ENCODE results near the gene C20orf202.
"Not testable (repeated sequence)": the region's sequence is repeated elsewhere in the genome, so short reads cannot be mapped to it uniquely, and the experiment has no call there.

Gene C20orf202

DNA sequence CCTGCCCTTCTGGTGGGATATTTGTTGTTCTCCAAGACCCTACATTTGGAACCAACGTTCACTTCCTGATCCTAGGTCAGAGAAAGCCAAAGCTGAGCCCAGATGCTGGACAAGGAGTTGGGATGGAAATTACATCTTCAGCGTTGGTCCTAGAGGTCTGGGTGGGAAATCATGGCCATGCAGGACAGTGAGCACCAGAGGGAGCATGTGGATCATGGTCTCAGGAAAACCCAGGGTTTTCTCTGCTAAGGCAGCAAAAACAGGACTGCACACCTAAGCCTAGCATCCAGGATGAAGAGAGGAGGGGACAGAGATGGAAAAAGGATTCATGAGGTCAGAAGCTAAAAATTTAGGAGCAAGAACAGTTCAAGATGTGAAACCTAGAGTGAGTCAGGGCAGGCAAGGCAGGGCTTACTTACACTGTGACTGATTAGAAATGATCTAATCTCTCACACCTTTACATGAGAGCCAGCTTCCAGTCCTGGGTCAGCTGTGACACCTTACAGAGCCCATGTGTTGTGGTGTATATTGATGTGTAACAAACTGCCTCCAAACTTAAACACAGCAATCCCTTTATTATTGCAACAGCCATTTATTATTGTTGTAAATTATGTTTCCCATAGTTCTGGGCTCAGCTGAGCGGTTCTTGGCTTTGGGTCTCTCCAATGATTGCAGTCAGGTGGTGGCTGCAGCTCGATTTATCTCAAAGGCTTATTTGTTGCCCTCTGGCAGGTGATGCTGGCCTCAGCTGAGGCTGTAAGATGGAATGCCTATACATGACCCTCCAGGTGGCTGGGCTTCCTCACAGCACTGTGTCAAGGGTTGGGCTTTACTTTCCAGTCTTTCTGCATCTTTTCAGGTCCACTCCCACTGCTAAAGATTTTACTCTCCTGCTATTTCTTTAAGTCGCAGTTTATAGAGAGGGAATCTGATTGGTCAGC is 6.5 kb downstream of the C20orf202 start:
- no peak for DNase-seq (ENCODE audit: low read depth in 2 of 2)

DNA sequence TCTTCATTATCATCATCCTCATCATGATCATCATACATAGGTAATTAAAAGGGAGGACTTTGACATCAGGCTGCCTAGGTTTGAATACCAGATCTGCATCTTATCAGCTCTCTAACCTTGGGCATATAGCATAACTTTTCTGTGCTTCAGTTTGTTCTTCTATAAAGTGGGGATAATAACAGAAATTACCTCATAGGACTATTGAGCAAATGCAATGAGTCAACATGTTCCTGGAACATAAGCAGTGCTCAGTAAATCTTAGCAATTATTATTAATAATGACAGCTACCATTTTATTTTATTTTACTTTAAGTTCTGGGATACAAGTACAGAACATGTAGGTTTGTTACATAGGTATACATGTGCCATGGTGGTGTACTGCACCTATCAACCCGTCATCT is 7.2 kb downstream of the C20orf202 start:
- DNase-seq (ENCODE audit: low read depth in 2 of 2): no peak

DNA sequence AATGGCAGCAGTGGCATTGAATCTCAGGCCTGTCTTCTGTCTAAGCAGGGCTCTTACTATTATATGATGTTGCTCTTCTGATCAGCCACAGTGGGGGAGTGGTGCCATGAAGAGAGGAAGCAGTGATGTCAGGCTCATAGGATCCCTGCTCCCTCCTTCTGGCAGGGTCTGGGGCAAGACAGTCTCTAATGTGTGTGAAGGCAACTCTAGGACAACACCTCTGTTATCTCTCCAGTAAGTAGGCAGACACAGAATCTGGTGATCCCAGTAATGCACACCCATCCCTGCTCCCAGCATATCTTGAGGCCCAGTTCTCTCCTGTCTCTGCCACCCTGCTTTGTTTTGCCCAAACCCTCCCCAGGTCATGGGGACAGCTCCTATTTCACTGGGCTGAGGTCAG is 8.8 kb downstream of the C20orf202 start:
- no peak for DNase-seq (ENCODE audit: low read depth in 2 of 2)

DNA sequence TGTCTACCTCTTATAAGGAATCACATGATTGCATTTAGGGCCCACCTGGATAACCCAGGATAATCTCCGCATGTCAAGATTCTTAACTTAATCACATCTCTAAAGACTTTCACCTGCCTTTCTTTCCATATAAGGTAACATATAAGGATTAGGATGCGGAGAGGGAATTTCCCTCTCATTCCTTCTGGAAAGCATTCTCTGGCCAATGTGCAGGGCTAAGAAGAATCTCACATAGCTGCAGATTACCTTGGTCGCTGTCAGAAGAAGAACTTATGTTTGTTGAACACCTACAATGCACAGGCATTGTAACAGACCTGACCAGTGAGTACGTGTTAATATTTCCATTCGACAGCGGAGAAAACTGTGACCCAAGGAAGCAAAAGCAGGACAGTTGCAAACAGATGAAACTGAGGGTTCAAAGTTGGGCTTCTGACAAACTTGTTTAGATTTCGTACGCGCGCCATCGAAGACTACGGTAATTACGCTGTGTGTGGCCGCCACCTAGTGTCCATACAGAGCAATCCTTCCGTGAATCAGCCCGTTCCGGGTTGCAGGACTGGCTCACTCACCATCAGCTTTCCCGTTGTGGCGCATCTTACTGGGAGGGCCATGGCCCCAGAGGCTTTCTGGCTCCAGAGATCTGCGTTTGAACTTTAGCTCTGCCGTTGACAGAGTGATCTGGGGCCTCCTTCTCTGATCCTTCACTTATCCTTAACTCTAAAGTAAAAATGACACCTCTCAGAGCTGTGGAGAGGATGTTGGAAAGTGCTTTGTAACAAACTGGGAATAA is 9.5 kb downstream of the C20orf202 start:
- peak; percentile 58 to 64 for DNase-seq (ENCODE audit: low read depth in 2 of 2)

DNA sequence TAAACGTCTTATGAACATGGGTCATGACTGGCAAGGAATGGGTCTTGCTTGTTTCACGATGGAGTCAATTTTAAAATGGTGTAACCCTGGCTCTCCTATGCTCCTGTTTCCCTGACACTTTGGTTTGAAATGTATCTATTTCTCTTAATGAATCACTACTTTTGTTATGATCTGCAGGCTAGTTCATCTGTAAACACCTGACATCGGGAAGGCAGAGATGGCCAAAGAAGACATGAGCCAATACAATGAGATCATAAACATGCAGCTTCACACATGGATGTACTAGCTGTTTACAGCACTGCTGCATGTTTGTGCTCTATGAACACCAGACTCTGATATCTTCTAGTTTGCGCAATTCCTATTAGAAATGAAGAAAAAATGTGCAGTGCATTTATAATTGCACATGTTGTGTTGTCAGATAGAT is 11.6 kb downstream of the C20orf202 start:
- DNase-seq (ENCODE audit: low read depth in 2 of 2): no peak

DNA sequence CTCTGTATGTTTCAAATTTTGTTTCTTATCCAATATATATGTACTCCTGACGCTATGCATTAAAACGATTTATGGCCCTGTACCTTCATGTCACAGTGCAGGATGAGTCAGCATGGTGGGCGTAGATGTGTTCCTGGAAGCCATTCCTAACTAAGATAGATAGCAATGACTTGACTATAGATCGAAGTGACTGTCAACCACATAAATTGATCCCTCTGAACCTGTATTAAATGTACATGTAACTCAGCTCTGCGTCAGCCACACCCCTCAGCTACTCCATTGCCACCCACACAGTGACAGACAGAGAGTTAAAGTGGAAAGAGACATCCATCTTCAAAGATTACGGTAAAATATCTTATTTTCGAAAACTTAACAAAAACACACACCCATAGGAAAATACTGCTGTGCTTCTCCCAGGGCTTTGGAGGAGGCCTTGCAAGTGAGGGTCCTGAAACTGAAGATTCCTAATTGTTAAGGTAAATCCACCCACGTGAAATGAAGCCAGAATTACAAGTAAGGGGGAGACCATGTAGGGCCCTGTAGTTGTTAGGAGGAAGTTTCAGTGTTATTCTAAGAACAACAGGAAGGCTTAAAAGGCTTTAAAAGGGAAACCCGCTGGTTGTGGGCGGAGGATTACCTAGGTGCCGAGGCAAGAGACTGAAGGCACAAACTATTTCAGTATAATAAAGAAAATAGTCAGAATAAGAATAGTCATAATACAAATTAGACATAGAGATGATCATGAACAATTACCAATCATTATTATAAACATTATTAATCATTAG is 12.3 kb downstream of the C20orf202 start:
- peak; percentile 70 to 79 for DNase-seq (ENCODE audit: low read depth in 2 of 2)

DNA sequence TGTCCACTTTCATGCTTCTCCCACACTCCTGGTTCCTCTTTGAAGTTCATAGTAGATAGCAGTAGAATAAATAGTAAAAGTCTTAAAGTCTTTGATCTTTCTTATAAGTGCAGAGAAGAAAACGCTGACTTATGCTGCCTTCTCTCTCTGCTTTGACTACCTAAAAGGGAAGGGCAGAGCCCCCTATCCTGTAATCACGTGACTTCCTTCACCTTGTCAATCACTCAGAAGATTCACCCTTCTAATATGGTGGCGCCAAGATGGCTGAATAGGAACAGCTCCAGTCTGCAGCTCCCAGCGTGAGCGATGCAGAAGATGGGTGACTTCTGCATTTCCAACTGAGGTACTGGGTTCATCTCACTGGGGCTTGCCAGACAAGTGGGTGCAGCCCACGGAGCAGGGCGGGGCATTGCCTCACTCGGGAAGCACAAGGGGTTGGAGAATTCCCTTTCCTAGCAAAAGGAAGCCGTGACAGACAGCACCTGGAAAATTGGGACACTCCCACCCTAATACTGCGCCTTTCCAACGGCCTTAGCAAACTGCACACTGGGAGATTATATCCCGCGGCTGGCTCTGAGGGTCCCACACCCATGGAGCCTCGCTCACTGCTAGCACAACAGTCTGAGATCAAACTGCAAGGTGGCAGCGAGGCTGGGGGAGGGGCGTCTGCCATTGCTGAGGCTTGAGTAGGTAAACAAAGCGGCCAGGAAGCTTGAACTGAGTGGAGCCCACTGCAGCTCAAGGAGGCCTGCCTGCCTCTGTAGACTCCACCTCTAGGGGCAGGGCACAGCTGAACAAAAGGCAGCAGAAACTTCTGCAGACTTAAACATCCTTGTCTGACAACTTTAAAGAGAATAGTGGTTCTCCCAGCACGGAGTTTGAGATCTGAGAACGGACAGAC is 13.5 kb downstream of the C20orf202 start:
- DNase-seq (ENCODE audit: low read depth in 2 of 2): not testable (repeated sequence)

DNA sequence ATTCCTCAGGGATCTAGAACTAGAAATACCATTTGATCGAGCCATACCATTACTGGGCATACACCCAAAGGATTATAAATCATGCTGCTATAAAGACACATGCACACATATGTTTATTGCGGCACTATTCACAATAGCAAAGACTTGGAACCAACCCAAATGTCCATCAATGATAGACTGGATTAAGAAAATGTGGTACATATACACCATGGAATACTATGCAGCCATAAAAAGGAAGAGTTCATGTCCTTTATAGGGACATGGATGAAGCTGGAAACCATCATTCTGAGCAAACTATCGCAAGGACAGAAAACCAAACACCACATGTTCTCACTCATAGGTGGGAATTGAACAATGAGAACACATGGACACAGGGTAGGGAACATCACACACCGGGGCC is 19.5 kb downstream of the C20orf202 start:
- not testable (repeated sequence) for DNase-seq (ENCODE audit: low read depth in 2 of 2)

DNA sequence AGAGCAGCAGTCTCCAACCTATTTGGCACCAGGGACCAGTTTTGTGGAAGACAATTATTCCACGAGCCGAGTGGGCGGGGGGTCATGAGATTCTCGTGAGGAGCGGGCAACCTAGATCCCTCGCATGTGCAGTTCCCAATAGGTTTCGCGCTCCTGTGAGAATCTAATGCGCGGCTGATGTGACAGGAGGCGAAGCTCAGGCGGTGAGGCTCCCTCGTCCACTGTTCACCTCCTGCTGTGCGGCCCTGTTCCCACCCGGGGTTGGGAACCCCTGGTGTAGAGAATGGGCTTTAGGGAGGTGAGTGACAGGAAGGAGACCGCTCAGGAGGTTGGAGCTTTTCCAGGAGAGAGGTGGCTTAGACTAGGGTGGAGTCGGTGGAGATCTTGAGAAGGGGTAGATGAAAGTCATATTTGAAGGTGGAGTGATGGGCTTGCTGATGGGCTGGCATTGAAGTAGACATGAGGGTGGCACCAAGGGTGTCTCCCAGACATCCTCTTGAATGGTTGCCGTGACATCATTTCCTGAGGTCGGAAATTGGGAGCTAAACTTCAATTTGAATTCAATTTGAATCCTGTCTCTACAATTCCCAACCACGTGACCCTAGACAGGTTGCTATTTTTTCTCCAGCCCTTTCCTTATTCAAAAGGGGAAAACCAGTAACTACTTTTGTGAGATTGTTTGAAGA is 21.1 kb downstream of the C20orf202 start:
- DNase-seq (ENCODE audit: low read depth in 2 of 2): no peak

DNA sequence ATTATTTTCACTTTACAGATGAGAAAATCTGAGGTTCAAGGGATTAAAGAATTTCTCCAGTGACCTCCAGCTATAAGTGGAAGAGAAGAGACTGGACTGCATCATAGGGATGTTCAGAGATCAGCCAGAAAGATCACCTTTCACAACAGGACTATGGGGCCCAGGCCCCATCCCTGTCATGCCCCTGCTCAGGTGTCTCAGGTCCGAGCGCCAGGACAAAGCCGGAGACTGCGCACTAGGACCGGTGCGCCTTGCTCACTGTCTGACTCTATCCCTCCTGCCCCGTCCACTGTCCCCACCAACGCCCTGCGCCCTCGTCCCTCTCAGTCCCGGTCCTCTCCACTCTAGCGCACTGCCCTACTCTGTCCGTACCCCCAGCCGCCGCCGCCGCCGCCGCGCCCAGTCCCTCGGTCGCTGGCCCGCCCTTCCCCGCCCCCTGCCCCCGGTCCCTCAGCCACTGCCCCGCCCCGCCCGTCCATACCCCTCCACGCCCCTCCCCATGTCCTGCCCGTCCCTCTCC is 22.1 kb downstream of the C20orf202 start:
- DNase-seq (ENCODE audit: low read depth in 2 of 2): no peak

DNA sequence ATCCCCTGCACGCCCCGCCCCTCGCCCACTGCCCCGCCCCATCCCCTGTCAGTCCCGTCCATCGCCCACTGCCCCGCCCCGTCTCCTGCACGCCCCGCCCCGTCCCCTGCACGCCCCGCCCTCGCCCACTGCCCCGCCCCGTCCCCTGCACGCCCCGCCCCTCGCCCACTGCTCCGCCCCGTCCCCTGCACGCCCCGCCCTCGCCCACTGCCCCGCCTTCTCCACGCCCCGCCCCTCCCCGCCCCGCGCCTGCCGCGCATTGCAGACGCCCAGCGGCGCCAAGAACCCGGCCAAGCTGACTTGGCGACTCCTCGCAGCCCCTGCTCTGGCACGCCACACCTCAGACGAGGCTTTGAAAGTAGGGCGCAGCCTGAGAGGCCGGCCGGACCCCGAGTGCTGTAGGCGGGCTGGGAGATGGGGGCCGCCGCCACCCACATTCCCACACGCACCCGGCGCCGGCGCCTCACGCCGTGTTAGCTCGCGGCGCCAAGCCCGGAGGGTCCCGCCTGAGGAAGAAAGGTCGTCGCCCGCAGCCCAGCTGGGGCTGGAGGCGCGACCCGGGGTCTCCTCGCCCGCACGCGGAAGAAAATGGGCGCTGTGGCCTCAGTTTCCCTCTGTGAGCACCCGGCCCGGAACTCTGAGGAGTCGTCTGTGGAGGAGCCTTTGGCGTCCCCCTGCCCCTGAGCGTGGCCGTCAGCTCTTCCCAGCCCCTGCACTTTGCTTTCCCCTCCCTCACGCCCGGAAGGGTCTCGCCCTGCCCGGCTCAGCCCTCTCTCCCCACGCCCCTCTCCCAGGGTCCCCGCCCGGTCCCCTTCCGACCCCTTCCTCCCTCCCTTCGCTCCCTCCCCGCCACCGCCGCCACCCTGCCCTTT is 22.8 kb downstream of the C20orf202 start, which contains the start of gene RAD21L1:
TSS of gene RAD21L1 (plus strand) at position 262 of the 872 bp plus-strand sequence. CDS start 2,410 bp downstream, outside the sequence.
- DNase-seq (ENCODE audit: low read depth in 2 of 2): peak; percentile 69 to 84

DNA sequence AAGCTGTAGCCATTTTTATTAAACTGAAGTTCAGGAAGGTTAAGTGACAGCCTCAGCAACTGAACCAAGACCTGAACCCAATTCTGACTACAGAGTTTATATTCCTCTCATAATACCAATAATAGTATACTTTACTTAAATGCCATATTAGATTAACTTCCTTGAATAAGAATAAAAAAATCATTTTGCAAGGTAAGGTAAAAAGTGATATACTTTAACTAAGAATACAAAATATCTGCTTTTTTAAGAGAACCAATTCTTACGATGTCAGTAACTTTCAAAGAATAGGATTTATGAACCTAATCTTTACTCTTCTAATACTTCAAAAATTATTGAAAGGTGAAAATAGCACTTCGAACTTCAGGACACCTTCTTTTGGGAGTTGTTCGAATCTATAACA is 26.3 kb downstream of the C20orf202 start:
- DNase-seq (ENCODE audit: low read depth in 2 of 2): no peak

DNA sequence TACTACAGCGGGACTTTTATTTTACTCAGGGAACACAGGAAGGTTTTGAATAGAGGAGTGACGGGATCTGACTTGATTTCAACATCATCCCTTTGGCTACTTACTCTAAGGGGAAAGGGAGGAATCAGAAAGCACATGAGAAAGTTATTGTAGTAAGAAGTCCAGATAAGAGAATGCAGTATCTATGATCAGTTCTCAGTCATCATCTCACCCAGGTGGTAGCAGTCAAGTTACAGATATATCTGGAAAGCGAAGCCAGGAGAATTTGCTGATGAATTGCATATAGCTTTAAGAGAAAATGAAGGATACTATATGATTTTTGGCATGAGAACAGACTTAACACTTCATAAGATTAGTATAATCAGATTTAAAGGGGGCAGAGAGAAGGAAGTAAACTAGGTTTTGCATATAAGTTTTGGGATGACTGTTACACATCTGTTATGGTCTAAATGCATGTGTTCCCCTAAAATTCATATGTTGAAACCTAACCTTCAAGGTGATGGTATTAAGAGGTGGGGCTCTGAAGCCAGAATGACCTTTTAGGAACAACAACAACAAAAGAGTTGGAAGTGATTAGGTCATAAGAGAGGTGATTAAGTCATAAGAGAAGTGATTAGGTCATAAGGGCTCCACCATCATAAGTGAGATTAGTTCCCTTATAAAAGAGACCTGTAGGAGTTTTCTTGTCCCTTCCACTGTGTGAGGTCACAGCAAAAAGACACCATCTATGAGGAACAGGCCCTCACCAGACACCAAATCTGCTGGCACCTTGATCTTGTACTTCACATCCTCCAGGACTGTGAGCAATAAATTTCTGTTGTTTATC is 29.2 kb downstream of the C20orf202 start:
- no peak for DNase-seq (ENCODE audit: low read depth in 2 of 2)

DNA sequence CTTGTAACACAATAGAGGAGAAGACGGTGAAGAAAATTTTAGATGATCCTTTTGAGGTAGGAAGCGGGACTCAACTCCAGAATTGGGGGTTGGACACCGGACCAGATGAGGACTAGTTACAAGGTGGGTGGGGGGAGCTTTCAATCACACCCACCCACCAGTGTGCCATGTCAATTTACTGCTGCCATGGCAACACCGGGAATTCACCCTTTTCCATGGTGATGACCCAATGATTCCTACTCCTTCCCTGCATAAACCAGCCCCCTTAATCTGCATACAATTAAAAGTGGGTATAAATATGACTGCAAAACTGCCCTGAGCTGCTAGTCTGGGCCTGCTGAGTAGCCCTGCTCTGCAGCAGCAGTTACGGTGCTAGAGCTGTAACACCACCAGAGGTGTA is 37.3 kb downstream of the C20orf202 start:
- DNase-seq (ENCODE audit: low read depth in 2 of 2): no peak

DNA sequence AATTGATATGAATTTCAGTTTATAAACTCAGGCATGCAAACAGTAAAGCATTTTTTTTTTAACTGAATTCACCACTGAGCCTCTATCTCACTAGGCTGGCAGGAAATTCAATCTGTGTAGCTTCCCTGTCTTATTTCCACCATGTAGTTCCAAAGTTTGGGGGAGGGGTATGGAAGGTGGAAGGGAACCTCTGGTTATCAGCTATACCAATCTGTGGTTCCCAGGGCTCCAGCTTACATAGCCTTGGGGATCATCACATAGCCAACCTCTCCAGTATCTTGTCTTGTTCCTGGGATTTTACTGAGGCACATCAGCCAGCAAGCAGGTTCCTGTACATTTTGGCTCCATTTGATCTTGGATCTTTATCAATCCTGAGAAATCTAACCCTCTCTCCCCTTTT is 38.2 kb downstream of the C20orf202 start:
- DNase-seq (ENCODE audit: low read depth in 2 of 2): no peak

DNA sequence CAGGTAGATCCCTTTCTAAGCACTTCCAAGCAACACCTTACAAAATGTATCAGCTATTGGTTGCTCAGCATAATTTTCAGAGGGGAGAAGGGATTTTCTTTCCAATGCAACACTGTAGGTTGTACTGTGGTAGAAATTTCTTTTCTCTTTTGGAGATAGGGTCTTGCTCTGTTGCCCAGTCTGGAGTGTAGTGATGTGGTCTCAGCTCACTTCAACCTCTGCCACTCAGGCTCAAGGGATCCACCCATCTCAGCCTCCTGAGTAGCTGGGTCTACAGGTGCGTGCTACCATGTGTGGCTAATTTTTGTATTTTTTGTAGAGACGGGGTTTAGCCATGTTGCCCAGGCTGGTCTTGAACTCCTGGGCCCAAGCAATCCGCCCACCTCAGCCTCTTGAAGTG is 38.8 kb downstream of the C20orf202 start:
- no peak for DNase-seq (ENCODE audit: low read depth in 2 of 2)

DNA sequence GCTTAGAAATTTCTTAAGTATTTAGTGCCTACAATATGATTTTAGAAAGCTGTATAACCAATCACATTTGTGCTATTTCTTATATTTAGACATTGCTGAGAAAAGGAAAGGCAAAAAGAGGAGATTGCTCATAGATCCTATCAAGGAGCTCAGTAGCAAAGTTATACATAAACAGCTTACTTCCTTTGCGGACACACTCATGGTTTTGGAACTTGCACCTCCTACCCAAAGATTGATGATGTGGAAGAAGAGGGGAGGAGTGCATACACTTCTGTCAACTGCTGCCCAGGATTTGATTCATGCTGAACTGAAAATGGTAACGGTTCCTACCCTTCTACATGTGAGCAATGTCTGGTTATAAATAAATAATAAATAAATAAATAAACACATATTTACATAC is 39.3 kb downstream of the C20orf202 start:
- DNase-seq (ENCODE audit: low read depth in 2 of 2): no peak

DNA sequence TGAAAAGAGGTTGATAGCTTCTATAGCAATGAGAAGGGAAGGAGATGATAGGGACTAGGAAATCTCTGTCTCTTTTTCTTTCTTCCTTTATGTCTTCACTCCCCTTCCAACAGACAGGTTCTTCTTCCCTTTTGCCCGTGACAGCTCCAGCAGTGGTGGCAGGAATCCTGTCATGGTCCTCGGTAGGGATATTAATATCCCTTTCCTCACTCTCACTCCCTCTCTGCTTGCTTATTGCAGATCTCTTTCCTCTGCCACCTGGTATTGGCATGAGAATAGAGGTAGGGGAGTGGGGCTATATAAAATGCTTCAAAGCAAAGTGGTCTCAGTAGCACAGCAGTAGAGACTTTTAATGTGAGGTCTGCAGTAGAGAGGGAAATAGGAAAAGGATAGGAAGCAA is 42.3 kb downstream of the C20orf202 start:
- DNase-seq (ENCODE audit: low read depth in 2 of 2): no peak
